GM23338 (cell line): ENCODE data around the gene FLOT1. TPM values are rescaled to one million over a fixed set of nuclear protein-coding genes. Genes with fewer than 3 reads are reported as not detected.
A peak's percentile ranks its signal among the peaks of the same experiment; 100 is the strongest.

Experiments used
- ATAC-seq: fragments of 200-7000 bp; cut with Tn5 transposase; 3 replicates; pipeline ENCODE4 v1.9.1; 2020
- DNase-seq: peaks from one replicate; pipeline ENCODE4 v3.0.0-alpha.2; 2015; ENCODE audit warnings: low spot score
- H2AFZ ChIP-seq: fragments of 200-600 bp; sonication (generic); 2 replicates; pipeline ENCODE4 v1.8.0; 2016; ENCODE audit warnings: antibody characterized with exemption, mild to moderate bottlenecking, moderate library complexity
- H3F3A ChIP-seq: fragments of 200-600 bp; sonication (generic); replicated peaks from 2 replicates; pipeline ENCODE4 v1.8.0; 2017; ENCODE audit warnings: antibody characterized with exemption, mixed run types, low read depth
- H3K27ac ChIP-seq: fragments of 200-600 bp; sonication (generic); 2 replicates; pipeline ENCODE4 v1.6.1; 2016; ENCODE audit warnings: low read depth
- H3K27me3 ChIP-seq: fragments of 200-600 bp; sonication (generic); 2 replicates; pipeline ENCODE4 v1.8.0; 2016; ENCODE audit warnings: mild to moderate bottlenecking, mixed run types, moderate library complexity; ENCODE audit not compliant: insufficient read depth
- H3K36me3 ChIP-seq: fragments of 200-600 bp; sonication (generic); 2 replicates; pipeline ENCODE4 v1.8.0; 2016; ENCODE audit warnings: mild to moderate bottlenecking; ENCODE audit not compliant: insufficient read depth
- H3K4me1 ChIP-seq: fragments of 200-600 bp; sonication (generic); 2 replicates; pipeline ENCODE4 v1.8.0; 2016; ENCODE audit warnings: mild to moderate bottlenecking, moderate library complexity; ENCODE audit not compliant: insufficient read depth
- H3K4me2 ChIP-seq: fragments of 200-600 bp; sonication (generic); 2 replicates; pipeline ENCODE4 v1.7.1; 2017; ENCODE audit warnings: mixed run types
- H3K4me3 ChIP-seq: fragments of 200-600 bp; sonication (generic); 2 replicates; pipeline ENCODE4 v1.6.1; 2016; ENCODE audit warnings: mixed run types
- H3K79me2 ChIP-seq: fragments of 200-600 bp; sonication (generic); replicated peaks from 2 replicates; pipeline ENCODE4 v1.8.0; 2017; ENCODE audit warnings: mild to moderate bottlenecking; ENCODE audit not compliant: insufficient read depth
- H3K9me2 ChIP-seq: fragments of 200-600 bp; sonication (generic); 2 replicates; pipeline ENCODE4 v1.8.0; 2017; ENCODE audit not compliant: insufficient read depth
- H4K20me1 ChIP-seq: fragments of 200-600 bp; sonication (generic); replicated peaks from 2 replicates; pipeline ENCODE4 v1.8.0; 2017; ENCODE audit warnings: mild to moderate bottlenecking; ENCODE audit not compliant: insufficient read depth
- H3K27ac Mint-ChIP-seq: 2 replicates; pipeline ENCODE4 v1.8.0; 2020; ENCODE audit warnings: inconsistent platforms, mild to moderate bottlenecking, moderate library complexity, mixed read lengths
- H3K27me3 Mint-ChIP-seq: 3 replicates; pipeline ENCODE4 v1.8.0; 2022; ENCODE audit warnings: low read depth, mild to moderate bottlenecking, moderate library complexity, mixed read lengths, inconsistent platforms; ENCODE audit not compliant: insufficient read depth, poor library complexity
- H3K36me3 Mint-ChIP-seq: 3 replicates; pipeline ENCODE4 v1.8.0; 2021; ENCODE audit warnings: low read depth, mild to moderate bottlenecking, inconsistent platforms, moderate library complexity, mixed read lengths
- H3K4me1 Mint-ChIP-seq: 3 replicates; pipeline ENCODE4 v1.8.0; 2020; ENCODE audit warnings: mild to moderate bottlenecking, inconsistent platforms, mixed read lengths
- H3K4me3 Mint-ChIP-seq: 3 replicates; pipeline ENCODE4 v1.8.0; 2021; ENCODE audit warnings: moderate library complexity, mild to moderate bottlenecking, inconsistent platforms, mixed read lengths
- H3K9me3 Mint-ChIP-seq: 3 replicates; pipeline ENCODE4 v1.8.0; 2020; ENCODE audit warnings: moderate library complexity, mild to moderate bottlenecking, inconsistent platforms, mixed read lengths
- POLR2AphosphoS5 ChIP-seq: IDR thresholded peaks from 2 replicates; pipeline ENCODE4 v1.6.1; 2016; ENCODE audit warnings: antibody characterized with exemption, low read depth
- ZNF114 ChIP-seq: fragments of 250-450 bp; sonication (Bioruptor Pico); IDR thresholded peaks from 2 replicates; pipeline ENCODE4 v1.5.0; 2020; ENCODE audit warnings: mild to moderate bottlenecking, moderate library complexity
- ZNF331 ChIP-seq: fragments of 250-450 bp; sonication (Bioruptor Pico); IDR thresholded peaks from 2 replicates; pipeline ENCODE4 v1.5.0; 2020; ENCODE audit warnings: low read depth, mild to moderate bottlenecking, moderate library complexity
- polyA plus RNA-seq: library from polyadenylated mRNA; unstranded; fragments of >200 nt; fragmentation: Nextera tagmentation; extraction: Ambion mirVana; gene quantifications from 2 replicates; pipeline ENCODE4 v1.2.1, GENCODE V29; 2016
- total RNA-seq: library from RNA; depleted of rRNA; stranded (reverse); fragments of >200 nt; shearing (Covaris generic); gene quantifications from 2 replicates; pipeline ENCODE4 v1.2.3, GENCODE V29; 2014
- TF ChIP-seq, protein P1 (sequence below): fragments of 250-450 bp; sonication (Bioruptor Pico); IDR thresholded peaks from 2 replicates; pipeline ENCODE4 v1.5.0; 2020; ENCODE audit warnings: mild to moderate bottlenecking, moderate library complexity
- TF ChIP-seq, protein P2 (sequence below): IDR thresholded peaks from 2 replicates; pipeline ENCODE4 v1.6.1; 2016; ENCODE audit warnings: antibody characterized with exemption
- TF ChIP-seq, protein P3 (sequence below), 2 experiments: fragments of 200-600 bp in 1 of 2; sonication (generic) in 1 of 2; conservative IDR thresholded peaks; 2 replicates each; pipeline versions ENCODE4 v1.5.1 to v1.6.1; 2016 to 2017; ENCODE audit warnings: antibody characterized with exemption in 2 of 2, low read depth in 2 of 2, mild to moderate bottlenecking in 2 of 2, moderate library complexity in 1 of 2

The FLOT1 gene
- total and polyA plus RNA-seq, 2 experiments from 2014 or later, result 72.2 to 94.5 TPM

DNA sequence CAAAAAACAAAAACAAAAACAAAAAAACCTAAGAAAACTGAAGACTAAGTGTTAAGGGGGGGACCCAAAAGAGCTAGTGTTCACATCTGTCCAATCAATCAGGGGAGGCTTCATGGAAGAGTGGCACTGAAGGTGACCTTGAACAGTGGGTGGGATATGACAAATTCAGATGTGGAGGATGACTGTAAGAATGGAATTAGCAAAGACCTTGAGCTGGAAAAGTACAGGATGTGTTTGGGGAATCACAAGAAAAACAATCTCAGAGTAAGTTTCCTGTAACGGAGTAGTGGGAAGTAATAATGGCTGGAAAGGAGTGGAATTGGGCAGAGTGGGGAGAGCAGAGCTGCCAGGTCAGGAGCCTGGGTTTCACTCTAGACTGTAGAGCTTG, 4.8 kb upstream of the FLOT1 start (continued):
- TF ChIP-seq, protein P1, sequence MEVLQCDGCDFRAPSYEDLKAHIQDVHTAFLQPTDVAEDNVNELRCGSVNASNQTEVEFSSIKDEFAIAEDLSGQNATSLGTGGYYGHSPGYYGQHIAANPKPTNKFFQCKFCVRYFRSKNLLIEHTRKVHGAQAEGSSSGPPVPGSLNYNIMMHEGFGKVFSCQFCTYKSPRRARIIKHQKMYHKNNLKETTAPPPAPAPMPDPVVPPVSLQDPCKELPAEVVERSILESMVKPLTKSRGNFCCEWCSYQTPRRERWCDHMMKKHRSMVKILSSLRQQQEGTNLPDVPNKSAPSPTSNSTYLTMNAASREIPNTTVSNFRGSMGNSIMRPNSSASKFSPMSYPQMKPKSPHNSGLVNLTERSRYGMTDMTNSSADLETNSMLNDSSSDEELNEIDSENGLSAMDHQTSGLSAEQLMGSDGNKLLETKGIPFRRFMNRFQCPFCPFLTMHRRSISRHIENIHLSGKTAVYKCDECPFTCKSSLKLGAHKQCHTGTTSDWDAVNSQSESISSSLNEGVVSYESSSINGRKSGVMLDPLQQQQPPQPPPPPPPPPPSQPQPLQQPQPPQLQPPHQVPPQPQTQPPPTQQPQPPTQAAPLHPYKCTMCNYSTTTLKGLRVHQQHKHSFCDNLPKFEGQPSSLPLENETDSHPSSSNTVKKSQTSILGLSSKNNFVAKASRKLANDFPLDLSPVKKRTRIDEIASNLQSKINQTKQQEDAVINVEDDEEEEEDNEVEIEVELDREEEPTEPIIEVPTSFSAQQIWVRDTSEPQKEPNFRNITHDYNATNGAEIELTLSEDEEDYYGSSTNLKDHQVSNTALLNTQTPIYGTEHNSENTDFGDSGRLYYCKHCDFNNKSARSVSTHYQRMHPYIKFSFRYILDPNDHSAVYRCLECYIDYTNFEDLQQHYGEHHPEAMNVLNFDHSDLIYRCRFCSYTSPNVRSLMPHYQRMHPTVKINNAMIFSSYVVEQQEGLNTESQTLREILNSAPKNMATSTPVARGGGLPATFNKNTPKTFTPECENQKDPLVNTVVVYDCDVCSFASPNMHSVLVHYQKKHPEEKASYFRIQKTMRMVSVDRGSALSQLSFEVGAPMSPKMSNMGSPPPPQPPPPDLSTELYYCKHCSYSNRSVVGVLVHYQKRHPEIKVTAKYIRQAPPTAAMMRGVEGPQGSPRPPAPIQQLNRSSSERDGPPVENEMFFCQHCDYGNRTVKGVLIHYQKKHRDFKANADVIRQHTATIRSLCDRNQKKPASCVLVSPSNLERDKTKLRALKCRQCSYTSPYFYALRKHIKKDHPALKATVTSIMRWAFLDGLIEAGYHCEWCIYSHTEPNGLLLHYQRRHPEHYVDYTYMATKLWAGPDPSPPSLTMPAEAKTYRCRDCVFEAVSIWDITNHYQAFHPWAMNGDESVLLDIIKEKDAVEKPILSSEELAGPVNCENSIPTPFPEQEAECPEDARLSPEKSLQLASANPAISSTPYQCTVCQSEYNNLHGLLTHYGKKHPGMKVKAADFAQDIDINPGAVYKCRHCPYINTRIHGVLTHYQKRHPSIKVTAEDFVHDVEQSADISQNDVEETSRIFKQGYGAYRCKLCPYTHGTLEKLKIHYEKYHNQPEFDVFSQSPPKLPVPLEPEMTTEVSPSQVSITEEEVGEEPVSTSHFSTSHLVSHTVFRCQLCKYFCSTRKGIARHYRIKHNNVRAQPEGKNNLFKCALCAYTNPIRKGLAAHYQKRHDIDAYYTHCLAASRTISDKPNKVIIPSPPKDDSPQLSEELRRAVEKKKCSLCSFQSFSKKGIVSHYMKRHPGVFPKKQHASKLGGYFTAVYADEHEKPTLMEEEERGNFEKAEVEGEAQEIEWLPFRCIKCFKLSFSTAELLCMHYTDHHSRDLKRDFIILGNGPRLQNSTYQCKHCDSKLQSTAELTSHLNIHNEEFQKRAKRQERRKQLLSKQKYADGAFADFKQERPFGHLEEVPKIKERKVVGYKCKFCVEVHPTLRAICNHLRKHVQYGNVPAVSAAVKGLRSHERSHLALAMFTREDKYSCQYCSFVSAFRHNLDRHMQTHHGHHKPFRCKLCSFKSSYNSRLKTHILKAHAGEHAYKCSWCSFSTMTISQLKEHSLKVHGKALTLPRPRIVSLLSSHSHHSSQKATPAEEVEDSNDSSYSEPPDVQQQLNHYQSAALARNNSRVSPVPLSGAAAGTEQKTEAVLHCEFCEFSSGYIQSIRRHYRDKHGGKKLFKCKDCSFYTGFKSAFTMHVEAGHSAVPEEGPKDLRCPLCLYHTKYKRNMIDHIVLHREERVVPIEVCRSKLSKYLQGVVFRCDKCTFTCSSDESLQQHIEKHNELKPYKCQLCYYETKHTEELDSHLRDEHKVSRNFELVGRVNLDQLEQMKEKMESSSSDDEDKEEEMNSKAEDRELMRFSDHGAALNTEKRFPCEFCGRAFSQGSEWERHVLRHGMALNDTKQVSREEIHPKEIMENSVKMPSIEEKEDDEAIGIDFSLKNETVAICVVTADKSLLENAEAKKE, result no peak
- TF ChIP-seq POLR2AphosphoS5, result no peak
- TF ChIP-seq, protein P2, sequence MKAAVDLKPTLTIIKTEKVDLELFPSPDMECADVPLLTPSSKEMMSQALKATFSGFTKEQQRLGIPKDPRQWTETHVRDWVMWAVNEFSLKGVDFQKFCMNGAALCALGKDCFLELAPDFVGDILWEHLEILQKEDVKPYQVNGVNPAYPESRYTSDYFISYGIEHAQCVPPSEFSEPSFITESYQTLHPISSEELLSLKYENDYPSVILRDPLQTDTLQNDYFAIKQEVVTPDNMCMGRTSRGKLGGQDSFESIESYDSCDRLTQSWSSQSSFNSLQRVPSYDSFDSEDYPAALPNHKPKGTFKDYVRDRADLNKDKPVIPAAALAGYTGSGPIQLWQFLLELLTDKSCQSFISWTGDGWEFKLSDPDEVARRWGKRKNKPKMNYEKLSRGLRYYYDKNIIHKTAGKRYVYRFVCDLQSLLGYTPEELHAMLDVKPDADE, result no peak
- no peak for TF ChIP-seq ZNF114 (CRISPR knock-in tag)

DNA sequence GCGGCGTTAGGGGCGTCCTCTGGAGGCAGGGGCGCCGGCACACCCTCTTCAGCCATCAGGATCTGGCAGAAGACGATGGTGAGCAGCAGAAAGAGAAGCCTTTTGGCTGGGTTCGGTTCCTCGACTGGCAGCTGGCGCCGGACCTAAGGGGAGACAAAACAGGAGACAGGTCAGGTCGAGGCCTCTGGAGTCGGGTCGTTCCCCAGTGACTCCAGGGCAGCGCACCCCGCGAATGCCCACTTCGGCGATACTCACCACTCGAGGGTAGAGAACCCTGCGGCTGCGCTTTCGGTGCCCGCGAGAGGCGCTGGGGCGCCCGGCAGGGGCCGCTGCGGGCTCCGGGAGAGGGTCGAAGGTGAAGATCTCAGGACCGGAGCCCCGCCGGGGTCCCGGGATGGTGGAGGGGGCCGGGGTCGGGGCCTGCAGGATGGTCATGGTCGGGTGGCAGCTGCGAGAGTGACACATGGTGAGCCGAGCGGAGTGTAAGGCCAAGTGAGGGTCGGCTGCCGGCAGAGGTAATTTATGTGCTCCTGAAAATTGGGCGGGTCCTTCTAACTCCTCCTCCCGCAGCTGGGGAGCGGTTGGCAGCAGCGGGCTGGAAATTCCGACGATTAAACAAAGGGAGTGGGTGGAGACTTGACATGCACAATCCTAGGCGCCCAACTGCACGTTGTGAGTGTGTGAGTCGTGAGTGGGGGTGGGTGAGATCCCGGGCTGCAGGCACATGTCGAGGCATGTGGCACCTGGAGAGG, 1.7 kb upstream of the FLOT1 start, which contains the start of gene IER3:
Gene IER3, minus strand, starts transcription at position 494 of the 752 bp plus-strand sequence. Its CDS starts 29 bp downstream, at position 465.
- peak within 1 kb of the TSS; percentile 83 for H3K27ac ChIP-seq
- no peaks in the 10 kb centered on the region; the same call in 2 of the 3 replicates for H3K9me3 Mint-ChIP-seq
- ATAC-seq, result peak; percentile 38
- peaks cover 23% of the 10 kb centered on the region for H3K4me1 ChIP-seq
- H3K27ac Mint-ChIP-seq, result peak within 1 kb of the TSS; percentile 78
- H3F3A ChIP-seq, result peaks cover 27% of the 10 kb centered on the region
- peaks cover 11% of the 10 kb centered on the region; the same call in 1 of the 2 replicates for H3K36me3 ChIP-seq
- peaks cover 28% of the 10 kb centered on the region for H3K4me1 Mint-ChIP-seq
- H3K4me3 ChIP-seq, result peak within 1 kb of the TSS; percentile 90
- H3K27me3 ChIP-seq, result peaks cover 8% of the 10 kb centered on the region
- H2AFZ ChIP-seq, result peak within 1 kb of the TSS; percentile 84
- H3K79me2 ChIP-seq, result peaks cover 20% of the 10 kb centered on the region
- peaks cover 31% of the 10 kb centered on the region for H3K36me3 Mint-ChIP-seq
- H4K20me1 ChIP-seq, result peaks cover 9% of the 10 kb centered on the region
- H3K4me2 ChIP-seq, result peak within 1 kb of the TSS; percentile 90
- H3K4me3 Mint-ChIP-seq, result peak within 1 kb of the TSS; percentile 92
- H3K27me3 Mint-ChIP-seq, result peaks cover 23% of the 10 kb centered on the region
- no peaks in the 10 kb centered on the region for H3K9me2 ChIP-seq
- peak; percentile 96 for DNase-seq
- TF ChIP-seq POLR2AphosphoS5 (peak; percentile 97), ZNF331 (no peak)
- TF ChIP-seq, protein P3, sequence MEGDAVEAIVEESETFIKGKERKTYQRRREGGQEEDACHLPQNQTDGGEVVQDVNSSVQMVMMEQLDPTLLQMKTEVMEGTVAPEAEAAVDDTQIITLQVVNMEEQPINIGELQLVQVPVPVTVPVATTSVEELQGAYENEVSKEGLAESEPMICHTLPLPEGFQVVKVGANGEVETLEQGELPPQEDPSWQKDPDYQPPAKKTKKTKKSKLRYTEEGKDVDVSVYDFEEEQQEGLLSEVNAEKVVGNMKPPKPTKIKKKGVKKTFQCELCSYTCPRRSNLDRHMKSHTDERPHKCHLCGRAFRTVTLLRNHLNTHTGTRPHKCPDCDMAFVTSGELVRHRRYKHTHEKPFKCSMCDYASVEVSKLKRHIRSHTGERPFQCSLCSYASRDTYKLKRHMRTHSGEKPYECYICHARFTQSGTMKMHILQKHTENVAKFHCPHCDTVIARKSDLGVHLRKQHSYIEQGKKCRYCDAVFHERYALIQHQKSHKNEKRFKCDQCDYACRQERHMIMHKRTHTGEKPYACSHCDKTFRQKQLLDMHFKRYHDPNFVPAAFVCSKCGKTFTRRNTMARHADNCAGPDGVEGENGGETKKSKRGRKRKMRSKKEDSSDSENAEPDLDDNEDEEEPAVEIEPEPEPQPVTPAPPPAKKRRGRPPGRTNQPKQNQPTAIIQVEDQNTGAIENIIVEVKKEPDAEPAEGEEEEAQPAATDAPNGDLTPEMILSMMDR (conservative IDR thresholded peaks at IDR 0.05; ENCODE audit: low read depth in 2 of 2), result peak; percentile 46 to 63
- TF ChIP-seq, protein P2, result no peak
